ENCODE results near the gene CALY. TPM values are rescaled to one million over a fixed set of nuclear protein-coding genes. Genes with fewer than 3 reads are reported as not detected.

Gene CALY
- polyA plus RNA-seq, 1 donor = not detected

GRCh38 chr10:133311570-133311969 is 25.1 kb downstream of the CALY start:
- no peak for DNase-seq (ENCODE audit: low read depth)

GRCh38 chr10:133310789-133311188 is 25.9 kb downstream of the CALY start:
- DNase-seq (ENCODE audit: low read depth) = no peak

- DNase-seq (ENCODE audit: low read depth) = no peak
Measured at GRCh38 chr10:133310399-133310755, 26.3 kb downstream of the CALY start.

DNA sequence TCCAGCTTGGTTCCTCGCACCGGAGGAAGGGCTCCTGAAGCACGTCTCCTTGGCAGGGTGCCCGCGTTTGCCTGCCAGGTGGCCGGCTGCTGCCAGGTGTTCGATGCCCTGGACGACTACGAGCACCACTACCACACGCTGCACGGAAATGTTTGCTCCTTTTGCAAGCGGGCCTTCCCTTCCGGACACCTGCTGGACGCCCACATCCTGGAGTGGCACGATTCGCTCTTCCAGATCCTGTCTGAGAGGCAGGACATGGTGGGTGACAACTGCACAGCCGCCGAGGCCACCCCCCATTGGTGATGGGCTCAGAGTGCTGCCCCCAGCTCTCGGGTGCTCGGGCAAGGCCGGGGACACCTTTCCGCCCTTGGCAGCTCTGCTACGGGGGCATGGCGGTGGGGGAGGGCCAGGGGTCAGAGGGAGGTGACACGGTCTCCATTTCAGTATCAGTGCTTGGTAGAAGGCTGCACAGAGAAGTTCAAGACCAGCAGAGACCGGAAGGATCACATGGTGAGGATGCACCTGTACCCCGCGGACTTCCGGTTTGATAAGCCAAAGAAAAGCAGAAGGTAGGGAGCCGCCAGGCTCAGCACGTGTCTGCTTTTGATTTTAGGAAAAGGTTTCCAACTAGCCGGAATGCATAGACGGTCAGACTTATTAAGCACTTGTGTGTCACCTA is 26.8 kb downstream of the CALY start:
- DNase-seq (ENCODE audit: low read depth) = no peak

DNA sequence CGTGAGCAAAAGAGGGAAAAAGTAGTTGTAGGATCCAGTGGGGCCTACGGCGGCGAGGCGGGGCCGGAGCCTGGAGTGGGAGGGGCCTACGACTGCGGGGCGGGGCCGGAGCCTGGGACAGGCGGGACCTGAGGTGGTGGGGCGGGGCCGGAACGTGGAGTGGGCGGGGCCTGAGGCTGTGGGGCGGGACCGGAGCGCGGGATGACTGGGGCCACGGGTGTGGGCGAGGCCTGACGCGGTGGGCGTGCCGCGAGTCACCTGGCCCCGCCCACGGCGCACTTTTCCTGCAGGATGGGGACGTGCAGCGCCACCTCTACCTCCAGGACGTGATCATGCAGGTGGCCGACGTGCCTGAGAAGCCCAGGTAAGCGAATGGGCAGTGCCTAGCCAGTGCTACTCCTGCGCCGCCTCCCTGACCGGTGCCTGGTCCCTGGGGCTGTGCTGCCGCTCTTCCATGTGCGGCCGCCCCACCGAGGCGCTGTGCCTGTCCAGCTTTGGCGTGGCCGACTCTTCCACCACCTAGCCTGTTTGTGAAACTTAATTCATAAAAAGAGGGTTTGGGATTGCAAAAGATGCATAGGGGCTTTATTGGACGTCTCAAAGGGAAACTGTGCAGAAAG is 27.5 kb downstream of the CALY start:
- DNase-seq (ENCODE audit: low read depth) = peak; percentile 47

GRCh38 chr10:133308421-133309099 is 28.1 kb downstream of the CALY start, which contains the start of the genes TUBGCP2 and ZNF511:
Gene TUBGCP2 (minus strand): TSS chr10:133308872. CDS start chr10:133302941, 5,931 bp downstream.
Gene ZNF511 (plus strand): TSS chr10:133308914. CDS start chr10:133308944, 30 bp downstream.
- peak; percentile 51 for DNase-seq (ENCODE audit: low read depth)

DNA sequence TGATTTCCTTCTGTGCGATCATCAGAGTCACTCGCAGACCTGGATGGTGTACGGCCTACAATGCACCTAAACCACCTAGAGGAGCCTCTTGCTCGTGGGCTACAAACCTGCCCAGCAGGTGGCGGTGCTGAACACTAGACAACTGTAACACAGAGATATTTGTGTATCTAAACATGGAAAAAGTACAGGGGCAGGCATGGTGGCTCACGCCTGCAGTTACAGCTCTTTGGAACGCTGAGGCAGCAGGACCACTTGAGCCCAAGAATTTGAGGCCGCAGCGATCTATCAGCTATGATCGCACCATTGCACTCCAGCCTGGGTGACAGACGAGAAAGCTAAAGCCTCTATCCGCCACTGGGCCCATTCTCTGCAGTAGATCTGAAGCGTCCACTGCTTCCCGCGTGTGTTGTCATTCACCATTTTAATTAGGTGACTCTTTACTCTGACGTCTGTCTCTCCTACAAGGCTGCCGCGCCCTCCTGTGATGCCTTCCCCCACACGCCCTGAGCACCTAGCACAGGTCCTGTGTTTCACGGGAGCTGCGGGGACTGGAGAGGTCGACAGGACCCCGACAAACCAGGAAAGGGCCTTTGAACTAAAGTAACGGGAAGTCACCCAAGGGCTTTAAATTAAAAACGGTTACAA is 28.8 kb downstream of the CALY start:
- DNase-seq (ENCODE audit: low read depth) = no peak

- DNase-seq (ENCODE audit: low read depth) = no peak
Measured at GRCh38 chr10:133306941-133307379, 29.7 kb downstream of the CALY start.

DNA sequence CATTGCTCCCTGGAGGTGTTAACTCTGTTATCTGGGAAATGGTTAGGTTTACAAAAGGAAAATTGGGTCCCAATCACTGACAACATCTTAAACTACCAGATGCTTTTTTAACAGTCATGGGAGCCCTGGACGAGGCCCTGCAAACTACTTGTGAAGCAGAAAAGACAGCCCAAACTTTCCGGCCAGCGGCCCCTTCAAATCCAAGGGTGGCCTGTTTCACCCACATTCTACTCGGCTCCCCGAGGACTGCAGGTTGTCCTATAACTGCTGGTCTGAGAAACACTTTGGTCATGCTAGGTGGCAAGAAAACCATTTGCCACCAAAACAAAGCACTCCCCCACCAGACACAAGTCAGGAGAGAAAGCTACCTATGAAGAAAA is 30.6 kb downstream of the CALY start:
- DNase-seq (ENCODE audit: low read depth) = no peak

DNA sequence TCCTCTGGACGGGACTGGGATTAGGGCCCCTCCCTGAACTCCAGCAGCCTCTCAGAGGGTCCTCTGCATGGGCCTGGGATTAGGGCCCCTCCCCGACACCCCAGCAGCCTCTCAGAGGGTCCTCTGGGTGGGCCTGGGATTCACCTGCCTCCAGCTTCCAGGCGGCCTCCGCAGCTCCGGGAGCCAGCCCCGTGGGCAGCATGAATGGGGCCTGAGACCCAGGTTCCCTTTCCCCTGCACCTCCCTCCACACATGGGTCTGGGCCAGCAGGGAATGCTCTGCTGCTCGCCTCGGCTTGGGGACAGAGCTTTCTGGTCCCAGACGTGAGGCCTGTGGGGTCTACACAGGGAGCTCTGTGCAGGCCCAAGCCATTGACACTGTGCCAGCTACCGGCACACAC is 33.5 kb downstream of the CALY start:
- DNase-seq (ENCODE audit: low read depth) = no peak

DNA sequence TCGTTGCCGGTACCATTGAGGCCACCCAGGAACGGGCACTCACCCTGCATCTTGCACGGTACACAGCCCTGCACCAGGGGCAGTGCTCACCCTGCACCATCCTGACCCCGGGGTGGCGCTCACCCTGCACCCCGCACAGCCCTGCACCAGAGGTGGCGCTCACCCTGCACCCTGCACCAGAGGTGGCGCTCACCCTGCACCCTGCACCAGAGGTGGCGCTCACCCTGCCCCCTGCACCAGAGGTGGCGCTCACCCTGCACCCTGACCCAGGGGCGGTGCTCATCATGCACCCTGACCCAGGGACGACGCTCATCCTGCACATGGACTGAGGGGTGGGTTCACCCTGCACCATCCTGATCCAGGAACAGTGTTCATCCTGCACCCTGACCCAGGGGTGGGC is 34.5 kb downstream of the CALY start:
- no peak for DNase-seq (ENCODE audit: low read depth)

DNA sequence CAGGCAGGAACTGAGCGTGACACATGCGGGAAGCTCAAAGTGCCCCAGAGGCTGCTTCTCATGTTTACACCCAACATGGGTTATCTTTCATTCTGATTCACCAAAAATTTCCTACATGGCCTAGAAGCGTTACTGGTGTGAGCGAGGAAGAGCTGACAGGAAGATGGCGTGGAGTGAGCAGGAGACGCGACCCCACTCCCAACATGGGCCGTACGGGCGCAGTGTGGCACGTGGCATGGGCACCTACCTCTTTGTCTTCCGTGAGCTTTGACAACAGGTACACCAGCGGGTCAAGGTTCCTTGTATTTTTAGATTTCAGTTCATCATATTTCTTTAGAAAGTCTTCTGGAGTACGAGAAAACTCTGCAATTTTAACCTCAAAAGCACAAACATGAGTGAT is 37.0 kb downstream of the CALY start:
- DNase-seq (ENCODE audit: low read depth) = no peak

- no peak for DNase-seq (ENCODE audit: low read depth)
Measured at GRCh38 chr10:133299224-133299623, 37.5 kb downstream of the CALY start.

DNA sequence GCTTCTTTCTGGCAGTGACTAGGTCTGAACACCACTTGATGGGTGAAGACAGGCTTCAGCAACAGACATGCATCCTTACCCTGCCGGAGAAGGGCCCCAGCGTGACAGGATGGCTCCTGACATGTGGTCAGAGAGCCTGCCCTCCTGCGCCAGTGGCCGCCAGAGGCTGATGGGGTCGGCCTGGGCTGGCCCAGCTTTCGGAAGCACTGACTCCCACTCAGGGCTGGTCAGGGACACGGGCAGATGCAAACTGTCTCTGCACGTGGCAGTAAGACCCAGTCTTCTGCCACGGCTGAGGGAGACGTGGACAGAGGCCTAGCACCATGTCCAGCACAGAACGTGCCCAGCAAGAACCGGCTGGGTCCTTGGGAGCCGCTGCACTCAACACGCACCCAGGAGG is 38.2 kb downstream of the CALY start:
- no peak for DNase-seq (ENCODE audit: low read depth)

DNA sequence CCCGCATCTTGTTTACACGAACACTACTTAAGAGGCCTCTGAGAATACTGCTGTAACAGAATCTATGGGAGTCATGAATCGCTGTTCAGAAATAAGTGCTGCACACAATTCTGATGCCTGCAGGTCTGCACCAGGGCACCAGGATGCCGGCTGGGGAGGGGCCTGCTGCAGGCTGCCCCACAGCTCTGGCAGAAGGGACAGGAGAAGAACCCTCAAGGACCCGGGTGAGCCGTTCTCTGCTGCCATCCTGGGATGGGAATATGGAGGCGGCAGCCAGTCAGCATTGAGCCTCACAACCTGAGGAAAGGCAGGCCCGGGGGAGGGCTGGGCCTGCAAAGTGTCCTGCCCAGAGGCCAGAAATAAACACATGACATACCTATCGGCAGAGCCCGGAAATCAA is 39.2 kb downstream of the CALY start:
- DNase-seq (ENCODE audit: low read depth) = no peak

DNA sequence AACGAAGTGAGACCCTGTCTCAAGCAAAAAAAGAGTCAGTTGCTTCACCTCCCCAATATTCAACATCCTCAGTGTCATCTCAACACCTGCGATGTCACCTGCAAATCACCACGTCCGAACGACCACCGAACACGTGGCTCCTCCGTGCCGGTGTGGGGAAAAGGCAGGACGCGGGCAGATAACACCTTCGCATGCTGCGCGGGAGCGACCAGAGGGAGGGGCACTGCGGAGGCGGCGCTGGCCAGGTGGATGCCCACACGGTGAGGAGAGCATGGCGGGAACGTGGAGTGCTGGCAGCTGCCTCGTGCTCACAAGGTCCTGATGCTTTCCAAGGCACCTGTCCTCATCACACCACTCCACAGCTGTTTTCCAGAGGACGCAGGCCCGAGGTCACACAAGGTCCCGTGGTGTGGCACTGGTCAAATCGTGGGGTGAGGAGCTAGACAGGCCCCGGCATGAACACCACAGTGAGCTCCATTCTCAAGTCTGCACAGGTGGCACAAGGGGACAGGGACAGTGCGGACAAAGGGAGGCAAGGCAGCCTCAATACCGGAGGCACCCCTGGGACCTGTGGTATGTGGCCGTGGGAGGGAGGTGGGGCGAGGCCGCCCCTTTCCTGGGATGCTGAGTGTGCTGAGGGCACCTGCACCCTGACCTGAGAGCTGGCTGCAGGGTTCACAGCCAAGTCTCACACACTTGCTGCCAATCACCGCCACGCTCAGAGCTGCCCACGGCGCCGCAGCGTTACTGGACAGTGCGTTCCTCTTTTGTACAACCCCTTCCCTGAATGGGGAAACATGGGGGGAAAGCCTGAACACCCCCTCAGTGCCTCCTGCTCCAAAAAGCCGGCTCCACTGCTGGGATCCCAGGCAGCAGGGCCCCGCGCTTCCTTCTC is 41.0 kb downstream of the CALY start:
- no peak for DNase-seq (ENCODE audit: low read depth)

DNA sequence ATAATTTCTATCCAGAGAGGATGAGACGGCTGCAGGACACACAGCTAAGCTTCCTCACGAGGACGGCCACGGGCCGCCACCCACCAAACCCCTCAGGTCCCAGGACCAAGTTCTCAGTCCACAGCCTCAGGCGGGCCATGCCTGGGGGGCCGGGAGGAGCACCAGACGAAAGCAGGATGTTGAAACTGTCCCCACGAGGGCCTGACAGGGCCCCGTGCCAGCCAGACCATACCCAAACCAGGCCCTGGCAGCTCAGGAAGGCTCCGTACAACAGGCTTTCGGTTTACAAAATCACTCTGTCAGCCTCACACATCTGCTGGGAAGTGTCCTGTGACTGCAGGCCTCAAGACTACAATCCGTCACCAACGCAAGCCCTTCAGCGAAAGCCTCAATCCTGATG is 42.5 kb downstream of the CALY start:
- no peak for DNase-seq (ENCODE audit: low read depth)

DNA sequence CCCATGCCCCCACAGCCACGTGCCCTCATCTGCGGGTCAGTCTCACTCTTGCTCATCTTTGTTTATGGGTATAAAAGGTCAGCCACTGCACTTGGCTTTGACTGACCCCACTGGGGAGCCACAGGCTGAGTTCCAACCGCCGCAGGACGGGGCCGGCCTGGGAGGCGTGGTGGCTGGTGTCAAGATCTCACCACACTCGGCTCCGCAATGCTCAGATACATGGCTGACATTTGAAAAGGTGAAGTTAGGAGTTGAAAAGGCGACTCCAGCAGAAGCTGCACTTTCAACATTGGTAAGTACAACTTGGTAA is 42.9 kb downstream of the CALY start:
- no peak for DNase-seq (ENCODE audit: low read depth)

DNA sequence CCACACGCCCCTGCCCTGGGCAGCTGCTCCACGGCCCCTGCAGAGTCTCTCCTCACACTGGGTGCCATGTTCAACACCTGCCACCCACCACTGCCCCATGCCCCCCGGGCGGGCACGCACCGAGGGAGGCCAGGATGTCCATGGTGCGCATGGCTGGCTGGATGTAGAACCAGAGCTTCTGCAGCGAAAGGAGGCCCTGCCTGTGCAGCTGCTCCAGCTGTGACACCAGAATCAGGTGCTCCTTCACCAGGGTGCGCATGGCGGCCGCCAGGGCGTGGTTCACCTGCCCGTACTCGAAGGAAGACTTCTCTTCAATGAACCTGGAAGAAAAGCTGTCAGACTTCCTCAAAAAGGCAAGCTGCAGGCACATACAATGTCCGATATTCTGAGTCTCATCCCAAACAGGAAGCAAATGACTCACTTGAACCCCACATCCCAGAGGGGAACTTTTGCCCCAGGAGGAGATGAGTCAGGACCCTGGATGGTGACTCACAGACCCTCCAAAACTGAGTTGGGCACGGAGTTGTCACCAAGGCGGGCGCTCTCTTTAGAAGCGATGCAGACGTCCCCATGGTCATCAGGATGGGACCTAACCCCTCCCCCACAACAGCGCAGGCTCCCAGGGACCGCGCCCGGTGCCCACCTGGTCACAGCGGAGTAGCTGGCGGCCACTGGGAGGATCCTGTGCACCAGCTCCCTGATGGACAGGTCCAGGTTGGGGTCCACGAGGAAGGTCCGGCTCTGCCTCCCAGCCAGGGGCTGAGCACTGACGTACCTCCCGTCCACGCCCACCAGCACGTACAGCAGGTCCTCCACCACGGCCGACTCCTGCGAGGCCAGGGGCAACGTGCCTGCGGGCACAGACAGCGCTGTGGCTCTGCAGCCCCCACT is 43.5 kb downstream of the CALY start:
- no peak for DNase-seq (ENCODE audit: low read depth)

DNA sequence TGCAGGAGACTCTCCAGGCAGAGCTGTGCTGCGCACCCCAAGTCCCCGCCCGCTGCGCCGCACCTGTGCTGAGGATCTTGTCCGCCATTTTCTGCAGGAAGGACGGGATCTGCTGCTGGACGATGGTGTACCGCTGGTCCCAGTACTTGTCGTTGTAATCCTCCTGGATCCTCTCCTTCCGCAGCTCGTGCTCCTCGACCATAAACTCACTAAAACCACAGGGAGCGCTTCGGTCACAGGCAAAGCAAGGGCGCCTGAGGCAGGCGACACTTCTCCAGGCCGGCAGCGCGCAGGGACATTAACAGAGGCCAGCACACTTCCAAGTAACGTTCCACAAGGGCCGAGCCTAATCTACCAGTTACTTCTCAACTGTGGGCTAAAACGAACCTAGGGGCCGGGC is 46.9 kb downstream of the CALY start:
- DNase-seq (ENCODE audit: low read depth) = no peak
